OCI-LY3 (cell line): ENCODE measurements around the gene FAM13A.

Source experiments
- EZH2phosphoT487 ChIP-seq: fragments of 200-600 bp; shearing (Covaris generic); IDR thresholded peaks from 2 replicates; pipeline ENCODE4 v1.6.1; 2018; ENCODE audit warnings: antibody characterized with exemption, mixed run types, low read depth
- TF ChIP-seq, protein P1 (sequence below): fragments of 200-600, 300-600 bp; sonication (generic); IDR thresholded peaks from 2 replicates; pipeline ENCODE4 v1.5.1; 2014; ENCODE audit warnings: antibody characterized with exemption, low read length, low read depth

DNA sequence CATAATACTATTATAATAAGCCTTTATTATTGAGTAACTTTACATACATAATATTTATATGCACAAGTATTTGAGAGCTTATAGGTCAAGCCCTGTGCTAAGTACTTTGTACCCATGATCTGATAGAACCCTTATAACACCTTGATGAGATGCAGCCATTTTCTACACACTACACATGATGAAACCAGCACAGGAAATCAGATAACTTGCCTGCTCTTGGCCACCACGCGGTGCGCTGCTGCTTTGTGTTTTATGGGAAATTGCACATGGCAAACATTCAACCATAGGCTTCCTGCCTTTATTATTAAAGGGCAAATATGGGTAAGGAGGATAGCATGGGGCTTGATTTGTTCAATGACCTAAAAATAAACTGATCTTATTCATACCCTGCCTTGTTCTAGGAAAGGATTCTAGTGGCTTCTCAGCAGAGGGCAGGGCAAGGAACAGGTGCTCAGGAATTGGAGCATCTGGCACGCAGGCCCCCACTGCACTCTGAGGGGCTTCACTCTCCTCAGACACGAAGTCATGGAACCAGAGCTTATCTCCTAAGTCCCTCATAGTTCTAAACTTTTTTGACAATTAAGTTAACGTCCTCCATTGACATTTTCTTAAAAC, 327.7 kb downstream of the FAM13A start:
- TF ChIP-seq, protein P1, sequence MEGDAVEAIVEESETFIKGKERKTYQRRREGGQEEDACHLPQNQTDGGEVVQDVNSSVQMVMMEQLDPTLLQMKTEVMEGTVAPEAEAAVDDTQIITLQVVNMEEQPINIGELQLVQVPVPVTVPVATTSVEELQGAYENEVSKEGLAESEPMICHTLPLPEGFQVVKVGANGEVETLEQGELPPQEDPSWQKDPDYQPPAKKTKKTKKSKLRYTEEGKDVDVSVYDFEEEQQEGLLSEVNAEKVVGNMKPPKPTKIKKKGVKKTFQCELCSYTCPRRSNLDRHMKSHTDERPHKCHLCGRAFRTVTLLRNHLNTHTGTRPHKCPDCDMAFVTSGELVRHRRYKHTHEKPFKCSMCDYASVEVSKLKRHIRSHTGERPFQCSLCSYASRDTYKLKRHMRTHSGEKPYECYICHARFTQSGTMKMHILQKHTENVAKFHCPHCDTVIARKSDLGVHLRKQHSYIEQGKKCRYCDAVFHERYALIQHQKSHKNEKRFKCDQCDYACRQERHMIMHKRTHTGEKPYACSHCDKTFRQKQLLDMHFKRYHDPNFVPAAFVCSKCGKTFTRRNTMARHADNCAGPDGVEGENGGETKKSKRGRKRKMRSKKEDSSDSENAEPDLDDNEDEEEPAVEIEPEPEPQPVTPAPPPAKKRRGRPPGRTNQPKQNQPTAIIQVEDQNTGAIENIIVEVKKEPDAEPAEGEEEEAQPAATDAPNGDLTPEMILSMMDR: no peak
- no peak for TF ChIP-seq EZH2phosphoT487
